ENCODE results near the gene PAM. TPM values are rescaled to one million over a fixed set of nuclear protein-coding genes. Genes with fewer than 3 reads are reported as not detected.
A peak's percentile ranks its signal among the peaks of the same experiment; 100 is the strongest.

PAM gene
- polyA plus RNA-seq, 1 donor from 2014 or later: 363 TPM

DNA sequence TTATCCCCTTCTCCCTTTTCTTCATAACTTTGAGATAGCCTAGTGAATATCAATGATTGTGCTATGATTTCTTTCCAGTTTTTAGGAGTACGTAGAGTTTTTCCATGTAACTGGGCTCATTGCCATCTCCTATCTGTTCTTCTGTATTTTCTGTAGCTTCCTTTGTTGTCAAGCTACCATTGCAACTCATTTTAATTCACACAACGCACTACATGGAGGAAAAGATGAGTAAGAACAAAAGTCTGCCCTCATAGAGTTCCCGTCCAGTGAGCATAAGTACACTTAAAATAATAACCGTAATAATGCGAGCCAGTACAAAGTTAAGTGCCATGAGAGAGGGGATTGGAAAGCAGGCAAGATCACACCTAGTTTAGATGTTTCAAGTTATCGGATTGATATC, 177.7 kb downstream of the PAM start:
- TF ChIP-seq CTCF (IDR thresholded peaks at IDR 0.05; ENCODE audit: poor library complexity, severe bottlenecking) (no peak), MXI1 (conservative IDR thresholded peaks at IDR 0.05; ENCODE audit: poor library complexity, severe bottlenecking) (no peak), RAD21 (conservative IDR thresholded peaks at IDR 0.05) (no peak), POLR2AphosphoS5 (IDR thresholded peaks at IDR 0.05) (no peak), REST (IDR thresholded peaks at IDR 0.05; ENCODE audit: borderline replicate concordance) (no peak), TAF1 (IDR thresholded peaks at IDR 0.05; ENCODE audit: low read depth) (no peak), EZH2 (IDR thresholded peaks at IDR 0.05; ENCODE audit: borderline replicate concordance, insufficient read depth, low read length, poor library complexity, severe bottlenecking) (no peak)
- H4K20me1 ChIP-seq (ENCODE audit: insufficient read depth): no peaks in the 10 kb centered on the region
- H3K4me3 ChIP-seq (ENCODE audit: low read length): no peak overlapping the region
- H3K9me3 ChIP-seq (ENCODE audit: low read length): no peaks in the 10 kb centered on the region
- no peak overlapping the region for H3K4me2 ChIP-seq (ENCODE audit: low read length)
- H3K27ac ChIP-seq (ENCODE audit: low read length): no peak overlapping the region
- no peak overlapping the region for H3K9ac ChIP-seq (ENCODE audit: low read length)
- no peaks in the 10 kb centered on the region for H3K79me2 ChIP-seq (replicated peaks; ENCODE audit: insufficient read depth, low read length)
- H3K36me3 ChIP-seq (ENCODE audit: insufficient read depth, low read length): peaks cover 4% of the 10 kb centered on the region
- no peaks in the 10 kb centered on the region for H3K27me3 ChIP-seq (ENCODE audit: insufficient read depth, low read depth, low read length)
- H2AFZ ChIP-seq (ENCODE audit: low read depth, low read length): no peak overlapping the region
- H3K9me2 ChIP-seq (ENCODE audit: insufficient read depth, low read length): no peaks in the 10 kb centered on the region
- H3F3A ChIP-seq (ENCODE audit: insufficient read depth, low read length, poor library complexity, severe bottlenecking): no peaks in the 10 kb centered on the region

DNA sequence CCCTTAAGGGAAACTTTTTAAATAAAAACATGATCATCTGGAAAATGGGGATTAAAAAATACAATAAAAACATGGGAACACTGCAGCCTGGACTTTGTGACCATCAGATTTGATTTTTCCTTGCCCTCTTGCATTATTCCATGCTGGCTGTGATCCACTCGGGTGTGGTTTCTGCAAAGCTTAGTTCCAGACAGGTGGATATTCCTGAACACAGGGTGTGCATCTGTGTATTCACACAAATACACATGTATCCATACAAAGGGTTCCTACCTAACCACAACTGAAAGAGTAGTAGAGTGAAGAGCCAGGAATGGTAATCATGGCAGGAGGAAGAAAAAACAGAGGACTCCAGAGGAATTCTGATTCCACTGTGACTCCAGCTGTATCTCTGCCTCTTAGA, 178.2 kb downstream of the PAM start:
- Histone ChIP-seq H3K79me2 (replicated peaks; ENCODE audit: insufficient read depth, low read length) (no peaks in the 10 kb centered on the region), H3K9me3 (ENCODE audit: low read length) (no peaks in the 10 kb centered on the region), H3K4me2 (ENCODE audit: low read length) (no peak overlapping the region), H3F3A (ENCODE audit: insufficient read depth, low read length, poor library complexity, severe bottlenecking) (no peaks in the 10 kb centered on the region), H4K20me1 (ENCODE audit: insufficient read depth) (no peaks in the 10 kb centered on the region), H3K9ac (ENCODE audit: low read length) (no peak overlapping the region), H3K27me3 (ENCODE audit: insufficient read depth, low read depth, low read length) (no peaks in the 10 kb centered on the region), H3K4me3 (ENCODE audit: low read length) (no peak overlapping the region), H3K36me3 (ENCODE audit: insufficient read depth, low read length) (peaks cover 4% of the 10 kb centered on the region), H3K9me2 (ENCODE audit: insufficient read depth, low read length) (no peaks in the 10 kb centered on the region), H3K27ac (ENCODE audit: low read length) (peak overlapping the region; percentile 41), H2AFZ (ENCODE audit: low read depth, low read length) (no peak overlapping the region)
- no peak for TF ChIP-seq MXI1 (conservative IDR thresholded peaks at IDR 0.05; ENCODE audit: poor library complexity, severe bottlenecking)
- TF ChIP-seq EP300 (conservative IDR thresholded peaks at IDR 0.05; ENCODE audit: poor library complexity, severe bottlenecking): no peak
- TF ChIP-seq TAF1 (IDR thresholded peaks at IDR 0.05; ENCODE audit: low read depth): no peak
- no peak for TF ChIP-seq REST (IDR thresholded peaks at IDR 0.05; ENCODE audit: borderline replicate concordance)
- no peak for TF ChIP-seq RAD21 (conservative IDR thresholded peaks at IDR 0.05)
- TF ChIP-seq CTCF (IDR thresholded peaks at IDR 0.05; ENCODE audit: poor library complexity, severe bottlenecking): no peak
- no peak for TF ChIP-seq SMC3 (conservative IDR thresholded peaks at IDR 0.05; ENCODE audit: poor library complexity)
- no peak for TF ChIP-seq EZH2 (IDR thresholded peaks at IDR 0.05; ENCODE audit: borderline replicate concordance, insufficient read depth, low read length, poor library complexity, severe bottlenecking)
- no peak for TF ChIP-seq POLR2AphosphoS5 (IDR thresholded peaks at IDR 0.05)

Data from neural cell (in vitro differentiated cells).